ENCODE results near the gene AGR3. TPM values are rescaled to one million over a fixed set of nuclear protein-coding genes. Genes with fewer than 3 reads are reported as not detected.

AGR3 gene
- total and polyA plus RNA-seq, 8 donors = 7.3 to 132 (median 28.9) TPM

DNA sequence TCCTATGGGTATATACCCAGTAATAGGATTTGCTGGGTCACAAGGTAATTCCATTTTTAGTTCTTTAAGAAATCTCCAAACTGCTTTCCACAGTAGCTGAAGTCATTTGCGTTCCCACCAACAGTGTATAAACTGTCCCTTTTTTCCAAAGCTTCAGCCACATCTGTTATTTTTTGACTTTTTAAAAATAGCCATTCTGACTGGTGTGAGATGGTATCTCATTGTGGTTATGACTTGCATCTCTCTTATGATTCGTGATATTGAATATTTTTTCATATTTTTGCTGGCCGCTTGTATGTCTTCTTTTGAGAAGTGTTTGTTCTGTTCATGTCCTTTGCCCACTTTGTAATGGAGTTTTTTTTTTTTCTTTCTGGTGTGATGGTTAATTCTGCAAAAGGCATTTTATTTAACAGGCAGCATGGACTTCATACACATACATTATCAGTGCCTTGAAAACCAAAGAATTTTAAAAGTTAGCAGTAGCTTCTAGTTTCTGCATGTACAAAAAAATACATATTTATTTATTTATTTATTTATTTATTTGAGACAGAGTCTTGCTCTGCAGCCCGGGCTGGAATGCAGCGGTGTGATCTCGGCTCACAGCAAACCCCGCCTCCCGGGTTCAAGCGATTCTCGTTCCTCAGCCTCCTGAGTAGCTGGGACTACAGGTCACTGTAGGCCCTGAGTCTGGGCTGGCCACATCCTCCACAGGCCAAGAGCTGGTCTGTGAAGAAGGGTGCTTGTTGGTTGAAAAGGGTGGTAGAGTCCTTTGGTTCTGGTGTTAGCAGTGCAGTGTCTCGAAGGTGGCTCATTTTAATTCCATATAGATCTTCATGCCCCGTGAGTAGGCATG lies 32.3 kb downstream of the AGR3 start:
- ATAC-seq (no peak), DNase-seq (peak in 1 of 4 donors; percentile 61)
- no peaks in the 10 kb centered on the region for H3K27me3 ChIP-seq
- no peak overlapping the region for H3K4me3 ChIP-seq
- peaks cover 0 to 4% of the 10 kb centered on the region in 2 donors for H3K4me1 ChIP-seq
- H3K9me3 ChIP-seq = no peaks in the 10 kb centered on the region
- TF ChIP-seq, protein P1, sequence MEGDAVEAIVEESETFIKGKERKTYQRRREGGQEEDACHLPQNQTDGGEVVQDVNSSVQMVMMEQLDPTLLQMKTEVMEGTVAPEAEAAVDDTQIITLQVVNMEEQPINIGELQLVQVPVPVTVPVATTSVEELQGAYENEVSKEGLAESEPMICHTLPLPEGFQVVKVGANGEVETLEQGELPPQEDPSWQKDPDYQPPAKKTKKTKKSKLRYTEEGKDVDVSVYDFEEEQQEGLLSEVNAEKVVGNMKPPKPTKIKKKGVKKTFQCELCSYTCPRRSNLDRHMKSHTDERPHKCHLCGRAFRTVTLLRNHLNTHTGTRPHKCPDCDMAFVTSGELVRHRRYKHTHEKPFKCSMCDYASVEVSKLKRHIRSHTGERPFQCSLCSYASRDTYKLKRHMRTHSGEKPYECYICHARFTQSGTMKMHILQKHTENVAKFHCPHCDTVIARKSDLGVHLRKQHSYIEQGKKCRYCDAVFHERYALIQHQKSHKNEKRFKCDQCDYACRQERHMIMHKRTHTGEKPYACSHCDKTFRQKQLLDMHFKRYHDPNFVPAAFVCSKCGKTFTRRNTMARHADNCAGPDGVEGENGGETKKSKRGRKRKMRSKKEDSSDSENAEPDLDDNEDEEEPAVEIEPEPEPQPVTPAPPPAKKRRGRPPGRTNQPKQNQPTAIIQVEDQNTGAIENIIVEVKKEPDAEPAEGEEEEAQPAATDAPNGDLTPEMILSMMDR (IDR thresholded peaks at IDR 0.05) = no peak
- intact Hi-C loops (cut with DNase I) = no loop called here
- no peak overlapping the region for H3K27ac ChIP-seq
- H3K36me3 ChIP-seq = no peaks in the 10 kb centered on the region

DNA sequence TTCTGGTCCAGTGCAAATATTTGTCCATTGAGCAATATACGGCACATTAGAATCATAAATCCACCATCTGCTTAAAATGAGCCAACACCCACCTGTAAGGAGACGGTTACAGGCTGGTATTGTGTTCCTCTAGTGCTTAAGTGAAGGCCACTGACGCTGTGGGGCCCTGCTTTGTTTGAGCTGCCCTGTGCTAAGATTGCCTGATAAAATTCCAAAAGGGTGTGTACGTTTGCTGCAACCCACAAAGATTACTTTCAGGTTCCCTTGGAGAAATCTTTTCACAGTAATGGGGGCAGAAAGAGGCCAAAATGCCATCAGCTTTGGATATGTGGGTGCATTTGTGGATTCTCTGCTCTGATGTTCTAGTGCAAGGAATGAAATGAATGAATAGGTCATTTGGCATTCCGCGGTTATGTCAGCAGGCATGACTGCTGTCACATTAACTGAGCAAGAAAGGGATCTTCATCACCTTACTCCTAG lies 34.4 kb downstream of the AGR3 start:
- intact Hi-C loops (cut with DNase I) = no loop called here
- no peaks in the 10 kb centered on the region for H3K27me3 ChIP-seq
- DNase-seq = peak in 3 of 4 donors; percentile 4 to 68 (median 64)
- no peak overlapping the region for H3K4me3 ChIP-seq
- ATAC-seq = peak; percentile 98
- H3K4me1 ChIP-seq = peaks cover 0 to 4% of the 10 kb centered on the region in 2 donors
- H3K27ac ChIP-seq = peak overlapping the region; percentile 42 to 58
- no peaks in the 10 kb centered on the region for H3K9me3 ChIP-seq
- H3K36me3 ChIP-seq = no peaks in the 10 kb centered on the region
- TF ChIP-seq, protein P1 (IDR thresholded peaks at IDR 0.05) = no peak

DNA sequence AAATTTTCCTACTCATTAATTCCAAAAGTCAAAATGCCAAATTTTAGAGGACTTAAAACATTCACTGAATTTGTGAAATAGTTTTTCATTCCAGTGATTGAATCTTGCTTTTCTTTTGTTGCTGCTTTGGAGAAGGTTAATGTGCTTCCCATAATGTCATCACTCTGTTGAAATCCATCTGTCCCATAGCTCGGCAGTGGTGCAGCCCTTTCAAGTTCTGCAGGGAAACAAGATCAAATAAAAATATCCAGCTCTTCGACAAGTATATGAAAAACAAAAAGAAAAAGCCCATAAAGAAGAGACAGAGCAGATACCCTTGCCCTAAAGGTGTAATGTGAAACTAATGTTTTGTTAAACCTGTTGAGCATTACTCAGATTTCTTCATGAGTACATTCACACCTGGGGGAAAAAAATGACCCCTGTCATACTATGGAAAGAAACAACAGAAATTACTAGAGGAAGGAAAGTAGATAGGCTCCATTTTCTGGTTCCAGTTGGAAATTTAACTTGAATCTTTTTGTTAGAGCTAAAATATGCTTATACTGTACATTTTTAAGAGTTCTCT lies 35.1 kb downstream of the AGR3 start:
- peak; percentile 15 for ATAC-seq
- intact Hi-C loops (cut with DNase I) = no loop called here
- TF ChIP-seq, protein P1 (IDR thresholded peaks at IDR 0.05) = no peak
- peak overlapping the region in 1 of 2 donors; percentile 20 for H3K27ac ChIP-seq
- H3K9me3 ChIP-seq = no peaks in the 10 kb centered on the region
- DNase-seq = no peak
- H3K4me1 ChIP-seq = peaks cover 0 to 3% of the 10 kb centered on the region in 2 donors
- no peaks in the 10 kb centered on the region for H3K36me3 ChIP-seq
- H3K4me3 ChIP-seq = no peak overlapping the region
- H3K27me3 ChIP-seq = no peaks in the 10 kb centered on the region

DNA sequence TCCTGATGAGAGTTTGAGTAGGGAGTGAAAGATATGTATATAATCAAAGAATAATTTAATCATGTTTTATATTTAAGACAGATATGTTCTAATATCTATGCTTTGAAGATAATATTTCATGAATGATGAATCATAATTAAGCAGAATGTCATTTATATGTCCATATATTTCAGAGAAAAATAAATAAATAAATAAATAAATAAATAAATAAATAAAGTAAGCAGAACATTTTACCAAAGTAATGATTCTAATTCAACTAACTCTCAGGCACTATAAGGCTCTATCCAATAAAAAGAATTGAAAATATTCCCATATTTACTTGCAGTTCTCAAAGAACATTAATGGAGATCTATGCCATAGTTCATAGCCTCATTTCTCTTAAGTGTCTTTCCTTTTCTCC lies 36.0 kb downstream of the AGR3 start:
- no peaks in the 10 kb centered on the region for H3K4me1 ChIP-seq

More for the DNA sequence above, 36.0 kb downstream of the AGR3 start:
- H3K9me3 ChIP-seq = no peaks in the 10 kb centered on the region
- no peaks in the 10 kb centered on the region for H3K36me3 ChIP-seq
- DNase-seq (no peak), ATAC-seq (no peak)
- no peaks in the 10 kb centered on the region for H3K27me3 ChIP-seq
- intact Hi-C loops (cut with DNase I) = no loop called here
- H3K4me3 ChIP-seq = no peak overlapping the region
- no peak overlapping the region for H3K27ac ChIP-seq
- TF ChIP-seq, protein P1 (IDR thresholded peaks at IDR 0.05) = no peak
